KMS-11 (cell line): Measurements from ENCODE around the gene CENPH.

Experiments
- H2AFZ ChIP-seq: fragments of 200-600 bp; sonication (generic); 2 replicates; pipeline ENCODE4 v1.6.1; 2016; ENCODE audit warnings: antibody characterized with exemption, mixed run types, low read depth
- H3K27ac ChIP-seq: fragments of 200-600 bp; sonication (generic); 2 replicates; pipeline ENCODE4 v1.6.1; 2016; ENCODE audit warnings: mild to moderate bottlenecking, mixed run types
- H3K27me3 ChIP-seq: fragments of 200-600 bp; sonication (generic); 2 replicates; pipeline ENCODE4 v1.6.1; 2017; ENCODE audit warnings: mild to moderate bottlenecking, low read depth, mixed run types, moderate library complexity; ENCODE audit not compliant: insufficient read depth
- H3K36me3 ChIP-seq: fragments of 200-600 bp; sonication (generic); 2 replicates; pipeline ENCODE4 v1.6.1; 2017; ENCODE audit warnings: mild to moderate bottlenecking, mixed run types; ENCODE audit not compliant: insufficient read depth
- H3K4me1 ChIP-seq: fragments of 200-600 bp; sonication (generic); 2 replicates; pipeline ENCODE4 v1.6.1; 2016; ENCODE audit warnings: mild to moderate bottlenecking, low read depth, mixed run types; ENCODE audit not compliant: poor library complexity, severe bottlenecking
- H3K4me2 ChIP-seq: fragments of 200-600 bp; sonication (generic); 2 replicates; pipeline ENCODE4 v1.7.0; 2016; ENCODE audit warnings: mild to moderate bottlenecking, mixed run types
- H3K4me3 ChIP-seq: fragments of 200-600 bp; sonication (generic); IDR thresholded peaks from 2 replicates; pipeline ENCODE4 v1.6.1; 2017; ENCODE audit warnings: low read depth, low read length, mixed read lengths; ENCODE audit not compliant: insufficient read depth
- H3K79me2 ChIP-seq: fragments of 200-600 bp; sonication (generic); 2 replicates; pipeline ENCODE4 v1.6.1; 2016; ENCODE audit warnings: low read depth, mixed run types; ENCODE audit not compliant: insufficient read depth
- H3K9ac ChIP-seq: fragments of 200-600 bp; sonication (generic); 2 replicates; pipeline ENCODE4 v1.6.1; 2016; ENCODE audit warnings: mild to moderate bottlenecking, mixed run types
- H4K20me1 ChIP-seq: fragments of 200-600 bp; sonication (generic); 2 replicates; pipeline ENCODE4 v1.6.1; 2016; ENCODE audit warnings: mild to moderate bottlenecking, mixed run types; ENCODE audit not compliant: insufficient read depth
- TF ChIP-seq, protein P1 (sequence below): fragments of 200-600 bp; sonication (generic); conservative IDR thresholded peaks from 2 replicates; pipeline ENCODE4 v1.6.1; 2017; ENCODE audit warnings: low read depth, mild to moderate bottlenecking, antibody characterized with exemption, low read length, moderate library complexity, mixed read lengths

CENPH gene

DNA sequence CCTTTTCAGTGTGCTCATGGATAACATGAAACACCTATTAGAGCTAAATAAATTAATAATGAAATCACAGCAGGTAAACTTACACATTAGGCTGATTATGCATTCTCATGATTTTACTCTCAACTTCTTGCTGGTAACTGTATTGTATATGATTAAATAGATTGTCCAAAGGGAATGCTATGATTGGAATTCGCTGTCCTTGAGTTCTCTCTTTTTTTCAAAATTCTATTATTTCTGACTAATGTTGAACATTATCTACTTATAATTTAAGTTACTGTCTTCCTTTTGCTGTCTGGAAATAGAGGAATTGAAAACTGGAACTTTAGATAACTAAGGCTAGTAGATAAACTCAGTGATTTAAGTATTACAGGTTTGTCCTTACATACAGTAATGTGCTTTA lies 13.1 kb downstream of the CENPH start:
- TF ChIP-seq, protein P1, sequence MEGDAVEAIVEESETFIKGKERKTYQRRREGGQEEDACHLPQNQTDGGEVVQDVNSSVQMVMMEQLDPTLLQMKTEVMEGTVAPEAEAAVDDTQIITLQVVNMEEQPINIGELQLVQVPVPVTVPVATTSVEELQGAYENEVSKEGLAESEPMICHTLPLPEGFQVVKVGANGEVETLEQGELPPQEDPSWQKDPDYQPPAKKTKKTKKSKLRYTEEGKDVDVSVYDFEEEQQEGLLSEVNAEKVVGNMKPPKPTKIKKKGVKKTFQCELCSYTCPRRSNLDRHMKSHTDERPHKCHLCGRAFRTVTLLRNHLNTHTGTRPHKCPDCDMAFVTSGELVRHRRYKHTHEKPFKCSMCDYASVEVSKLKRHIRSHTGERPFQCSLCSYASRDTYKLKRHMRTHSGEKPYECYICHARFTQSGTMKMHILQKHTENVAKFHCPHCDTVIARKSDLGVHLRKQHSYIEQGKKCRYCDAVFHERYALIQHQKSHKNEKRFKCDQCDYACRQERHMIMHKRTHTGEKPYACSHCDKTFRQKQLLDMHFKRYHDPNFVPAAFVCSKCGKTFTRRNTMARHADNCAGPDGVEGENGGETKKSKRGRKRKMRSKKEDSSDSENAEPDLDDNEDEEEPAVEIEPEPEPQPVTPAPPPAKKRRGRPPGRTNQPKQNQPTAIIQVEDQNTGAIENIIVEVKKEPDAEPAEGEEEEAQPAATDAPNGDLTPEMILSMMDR: no peak
- Histone ChIP-seq H3K36me3 (no peaks in the 10 kb centered on the region), H3K79me2 (no peaks in the 10 kb centered on the region), H2AFZ (no peak overlapping the region), H4K20me1 (no peaks in the 10 kb centered on the region), H3K27me3 (no peaks in the 10 kb centered on the region), H3K4me1 (no peaks in the 10 kb centered on the region), H3K4me3 (no peak overlapping the region), H3K27ac (no peak overlapping the region), H3K9ac (no peak overlapping the region), H3K4me2 (no peak overlapping the region)

DNA sequence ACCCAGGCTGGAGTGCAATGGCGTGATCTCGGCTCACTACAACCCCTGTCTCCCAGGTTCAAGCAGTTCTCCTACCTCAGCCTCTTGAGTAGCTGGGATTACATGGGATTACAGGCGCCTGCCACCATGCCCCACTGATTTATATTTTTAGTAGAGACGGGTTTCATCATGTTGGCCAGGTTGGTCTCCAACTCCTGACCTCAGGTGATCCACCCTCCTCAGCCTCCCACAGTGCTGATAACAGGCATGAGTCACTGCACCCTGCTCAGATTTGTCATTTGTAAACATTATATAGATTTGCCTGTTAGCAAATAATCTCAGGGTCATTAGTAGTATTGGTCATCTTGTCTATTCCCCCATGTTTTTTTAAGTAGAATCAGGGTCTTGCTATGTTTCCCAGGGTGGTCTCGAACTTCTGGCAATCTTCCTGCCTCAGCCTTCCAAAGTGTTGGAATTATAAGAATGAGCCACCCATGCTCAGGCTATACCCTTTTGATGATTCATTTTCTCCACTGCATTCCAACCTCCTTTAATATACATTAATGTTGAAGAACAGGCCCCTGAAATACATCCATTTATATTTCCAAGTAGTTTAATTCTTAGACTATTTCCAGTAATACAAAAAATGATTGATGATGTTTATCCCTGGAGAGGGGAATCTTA lies 17.3 kb downstream of the CENPH start:
- Histone ChIP-seq H3K4me2 (no peak overlapping the region), H2AFZ (no peak overlapping the region), H3K4me1 (no peaks in the 10 kb centered on the region), H3K4me3 (no peak overlapping the region), H3K27me3 (no peaks in the 10 kb centered on the region), H3K36me3 (no peaks in the 10 kb centered on the region), H3K27ac (no peak overlapping the region), H4K20me1 (no peaks in the 10 kb centered on the region), H3K79me2 (no peaks in the 10 kb centered on the region), H3K9ac (no peak overlapping the region)
- TF ChIP-seq, protein P1: no peak

DNA sequence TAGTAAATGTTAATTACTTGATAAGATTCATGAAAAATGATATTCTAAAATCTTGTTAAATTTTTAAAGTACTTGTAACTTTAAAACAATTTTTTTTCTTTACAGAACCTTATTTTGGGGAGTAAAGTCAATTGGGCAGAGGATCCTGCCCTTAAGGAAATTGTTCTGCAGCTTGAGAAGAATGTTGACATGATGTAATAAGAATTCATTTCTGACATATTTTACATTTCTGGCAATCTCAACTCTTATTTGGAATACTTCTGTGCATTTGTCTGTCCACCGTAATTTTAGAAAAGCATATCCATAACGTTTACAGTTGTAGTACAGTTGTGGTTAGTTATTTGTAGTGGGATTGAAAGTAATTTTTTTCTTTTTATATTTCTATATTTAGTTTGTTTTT lies 20.2 kb downstream of the CENPH start:
- H3K4me1 ChIP-seq: no peaks in the 10 kb centered on the region
- no peaks in the 10 kb centered on the region for H3K27me3 ChIP-seq
- H3K79me2 ChIP-seq: no peaks in the 10 kb centered on the region
- H3K9ac ChIP-seq: no peak overlapping the region
- H2AFZ ChIP-seq: no peak overlapping the region
- H3K4me2 ChIP-seq: no peak overlapping the region
- no peaks in the 10 kb centered on the region for H4K20me1 ChIP-seq
- H3K27ac ChIP-seq: no peak overlapping the region
- no peak overlapping the region for H3K4me3 ChIP-seq
- H3K36me3 ChIP-seq: no peaks in the 10 kb centered on the region
- TF ChIP-seq, protein P1: no peak

DNA sequence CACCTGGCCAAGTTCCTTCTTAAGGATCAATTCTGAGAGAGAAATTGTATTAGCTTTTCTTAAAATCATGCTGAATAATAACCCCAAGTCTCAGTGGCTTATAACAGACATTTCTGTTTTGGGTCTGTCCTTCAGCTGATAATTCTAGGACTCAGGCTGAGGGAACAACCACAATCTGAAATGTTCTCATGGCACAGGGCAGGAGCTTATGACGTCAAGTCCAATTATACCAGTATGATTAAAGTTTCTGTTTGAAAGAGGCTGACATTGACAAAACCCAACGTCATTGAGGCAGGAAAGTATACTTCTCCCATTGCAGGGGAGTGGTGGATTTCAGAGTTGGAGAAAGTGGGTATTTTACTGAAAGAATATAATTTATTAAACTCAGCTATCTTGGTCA lies 21.8 kb downstream of the CENPH start:
- no peaks in the 10 kb centered on the region for H3K27me3 ChIP-seq
- no peak overlapping the region for H3K4me3 ChIP-seq
- H3K4me2 ChIP-seq: no peak overlapping the region
- H2AFZ ChIP-seq: no peak overlapping the region
- no peak overlapping the region for H3K9ac ChIP-seq
- TF ChIP-seq, protein P1: no peak
- H3K27ac ChIP-seq: no peak overlapping the region
- no peaks in the 10 kb centered on the region for H4K20me1 ChIP-seq
- H3K4me1 ChIP-seq: peaks cover 4% of the 10 kb centered on the region
- no peaks in the 10 kb centered on the region for H3K36me3 ChIP-seq
- no peaks in the 10 kb centered on the region for H3K79me2 ChIP-seq
